Natural killer cell (primary cell): ENCODE data around the gene LRP5. TPM values are rescaled to one million over a fixed set of nuclear protein-coding genes. Genes with fewer than 3 reads are reported as not detected.
A peak's percentile ranks its signal among the peaks of the same experiment; 100 is the strongest.

Source experiments
- ATAC-seq, 3 donors: fragments of 150-1000 bp in 2 of 3; fragments of 200-7000 bp in 1 of 3; cut with Tn5 transposase; 1 replicate in 1 of 3; 2 replicates in 2 of 3; pipeline ENCODE4 v1.10.0; 2021; ENCODE audit warnings: mild to moderate bottlenecking in 2 of 3, moderate library complexity in 2 of 3
- DNase-seq, 2 donors: peaks; one replicate each; pipeline versions ENCODE4 v3.0.0 to v3.0.0-alpha.2; 2013 to 2021; ENCODE audit warnings: mixed read lengths in 1 of 2
- H3K27ac ChIP-seq: one replicate; pipeline ENCODE4 v1.5.1; 2013; ENCODE audit warnings: mild to moderate bottlenecking, low read length
- H3K27me3 ChIP-seq: one replicate; pipeline ENCODE4 v1.6.1; 2013; ENCODE audit warnings: low read length; ENCODE audit not compliant: control insufficient read depth, insufficient read depth
- H3K36me3 ChIP-seq: one replicate; pipeline ENCODE4 v1.6.1; 2013; ENCODE audit warnings: low read length; ENCODE audit not compliant: control insufficient read depth, insufficient read depth
- H3K4me1 ChIP-seq: one replicate; pipeline ENCODE4 v1.6.1; 2013; ENCODE audit warnings: low read length; ENCODE audit not compliant: control insufficient read depth, insufficient read depth
- H3K4me3 ChIP-seq: one replicate; pipeline ENCODE4 v1.5.1; 2013; ENCODE audit warnings: low read length
- H3K9me3 ChIP-seq: one replicate; pipeline ENCODE4 v1.6.1; 2013; ENCODE audit warnings: low read length; ENCODE audit not compliant: control insufficient read depth, insufficient read depth
- H3K27ac Mint-ChIP-seq, 2 donors: one replicate each; pipeline ENCODE4 v1.8.0; 2022; ENCODE audit warnings: mild to moderate bottlenecking in 2 of 2, mixed read lengths in 2 of 2, moderate library complexity in 1 of 2
- H3K27me3 Mint-ChIP-seq, 2 donors: one replicate each; pipeline ENCODE4 v1.8.0; 2022; ENCODE audit warnings: low read depth in 2 of 2, mixed read lengths in 2 of 2
- H3K36me3 Mint-ChIP-seq: one replicate; pipeline ENCODE4 v1.8.0; 2022; ENCODE audit warnings: mixed read lengths
- H3K4me1 Mint-ChIP-seq, 2 donors: one replicate each; pipeline ENCODE4 v1.8.0; 2022; ENCODE audit warnings: mixed read lengths in 2 of 2
- H3K4me3 Mint-ChIP-seq: one replicate; pipeline ENCODE4 v1.8.0; 2022; ENCODE audit warnings: mild to moderate bottlenecking, moderate library complexity, mixed read lengths
- H3K9me3 Mint-ChIP-seq, 2 donors: one replicate each; pipeline ENCODE4 v1.8.0; 2022; ENCODE audit warnings: mixed read lengths in 2 of 2
- CTCF ChIP-seq: fragments of 200-600 bp; IDR thresholded peaks from one replicate; pipeline ENCODE4 v1.8.0; 2022; ENCODE audit warnings: antibody characterized with exemption
- WGBS: methylation state at CpG from one replicate; pipeline ENCODE4 v1.1.7; 2013; ENCODE audit warnings: missing lambda C conversion rate; ENCODE audit not compliant: insufficient coverage; 5-methylcytosine and 5-hydroxymethylcytosine counted together
- intact Hi-C: fragments of 100-400 bp; cut with micrococcal nuclease; formaldehyde crosslinking; loops from one replicate; pipeline ENCODE4 v1.14.2; 2022
- total RNA-seq, 4 donors: library from RNA; stranded (reverse); fragments of 120-200 nt in 1 of 4; gene quantifications; one replicate each; pipeline versions ENCODE4 v1.2.3 to v1.2.4, GENCODE V29; 2013 to 2022

The LRP5 gene
- total RNA-seq, 3 donors from 2014 or later (not counting 1 experiment from before 2014, with no cell fraction given): 0.36 to 1.3 (median 0.89) TPM

- ATAC-seq (no peak), DNase-seq (no peak)
- 93% methylated on average over 1 of the region's 1 CpG for WGBS
- no peak for TF ChIP-seq CTCF
- Histone ChIP-seq H3K27me3 (no peaks in the 10 kb centered on the region), H3K9me3 (no peaks in the 10 kb centered on the region), H3K4me3 (no peak overlapping the region), H3K36me3 (no peaks in the 10 kb centered on the region), H3K27ac (peak overlapping the region; percentile 6), H3K4me1 (peaks cover 29% of the 10 kb centered on the region)
- intact Hi-C loops: no loop called here
- H3K4me3 Mint-ChIP-seq: peak overlapping the region; percentile 65
- H3K4me1 Mint-ChIP-seq: peaks cover 30 to 32% of the 10 kb centered on the region in 2 donors
- no peaks in the 10 kb centered on the region for H3K9me3 Mint-ChIP-seq
- H3K36me3 Mint-ChIP-seq: no peaks in the 10 kb centered on the region
- H3K27ac Mint-ChIP-seq: peak overlapping the region in 1 of 2 donors; percentile 75
- H3K27me3 Mint-ChIP-seq: no peaks in the 10 kb centered on the region
These were observed 38.1 kb upstream of the LRP5 start for GRCh38 chr11:68274306-68274705.

GRCh38 chr11:68275721-68276507 is 36.5 kb upstream of the LRP5 start:
- DNase-seq: no peak
- no peak for ATAC-seq
- H3K36me3 Mint-ChIP-seq: no peaks in the 10 kb centered on the region
- Histone ChIP-seq H3K36me3 (no peaks in the 10 kb centered on the region), H3K27ac (no peak overlapping the region), H3K27me3 (no peaks in the 10 kb centered on the region), H3K4me3 (no peak overlapping the region), H3K4me1 (peaks cover 21% of the 10 kb centered on the region), H3K9me3 (no peaks in the 10 kb centered on the region)
- H3K27ac Mint-ChIP-seq: no peak overlapping the region
- intact Hi-C loops: no loop called here
- 95% methylated on average over 14 of the region's 14 CpGs for WGBS
- no peaks in the 10 kb centered on the region for H3K27me3 Mint-ChIP-seq
- H3K9me3 Mint-ChIP-seq: no peaks in the 10 kb centered on the region
- no peak overlapping the region for H3K4me3 Mint-ChIP-seq
- peaks cover 16 to 17% of the 10 kb centered on the region in 2 donors for H3K4me1 Mint-ChIP-seq
- no peak for TF ChIP-seq CTCF

- Histone ChIP-seq H3K27ac (no peak overlapping the region), H3K4me1 (peaks cover 18% of the 10 kb centered on the region), H3K27me3 (no peaks in the 10 kb centered on the region), H3K36me3 (no peaks in the 10 kb centered on the region), H3K4me3 (no peak overlapping the region), H3K9me3 (no peaks in the 10 kb centered on the region)
- Mint-ChIP-seq H3K9me3 (no peaks in the 10 kb centered on the region), H3K36me3 (no peaks in the 10 kb centered on the region), H3K4me3 (no peak overlapping the region), H3K27me3 (no peaks in the 10 kb centered on the region), H3K4me1 (peaks cover 12 to 16% of the 10 kb centered on the region in 2 donors), H3K27ac (no peak overlapping the region)
- no peak for ATAC-seq
- 96% methylated on average over 5 of the region's 6 CpGs for WGBS
- intact Hi-C loops: no loop called here
- DNase-seq: no peak
- no peak for TF ChIP-seq CTCF
These were observed 35.5 kb upstream of the LRP5 start for GRCh38 chr11:68276861-68277260.

GRCh38 chr11:68279676-68280075 is 32.7 kb upstream of the LRP5 start:
- H3K27ac Mint-ChIP-seq: no peak overlapping the region
- no peak overlapping the region for H3K4me3 ChIP-seq
- no peaks in the 10 kb centered on the region for H3K36me3 ChIP-seq
- ATAC-seq (no peak), DNase-seq (no peak)
- H3K27me3 Mint-ChIP-seq: no peaks in the 10 kb centered on the region
- H3K27ac ChIP-seq: no peak overlapping the region
- 96% methylated on average over 4 of the region's 5 CpGs for WGBS
- TF ChIP-seq CTCF: no peak
- H3K27me3 ChIP-seq: no peaks in the 10 kb centered on the region
- no peaks in the 10 kb centered on the region for H3K9me3 Mint-ChIP-seq
- H3K9me3 ChIP-seq: no peaks in the 10 kb centered on the region
- H3K36me3 Mint-ChIP-seq: no peaks in the 10 kb centered on the region
- no peak overlapping the region for H3K4me3 Mint-ChIP-seq
- peaks cover 16% of the 10 kb centered on the region for H3K4me1 ChIP-seq
- H3K4me1 Mint-ChIP-seq: peaks cover 19 to 20% of the 10 kb centered on the region in 2 donors
- intact Hi-C loops: no loop called here
